Measurements from ENCODE around the gene ANKRD13A.

DNA sequence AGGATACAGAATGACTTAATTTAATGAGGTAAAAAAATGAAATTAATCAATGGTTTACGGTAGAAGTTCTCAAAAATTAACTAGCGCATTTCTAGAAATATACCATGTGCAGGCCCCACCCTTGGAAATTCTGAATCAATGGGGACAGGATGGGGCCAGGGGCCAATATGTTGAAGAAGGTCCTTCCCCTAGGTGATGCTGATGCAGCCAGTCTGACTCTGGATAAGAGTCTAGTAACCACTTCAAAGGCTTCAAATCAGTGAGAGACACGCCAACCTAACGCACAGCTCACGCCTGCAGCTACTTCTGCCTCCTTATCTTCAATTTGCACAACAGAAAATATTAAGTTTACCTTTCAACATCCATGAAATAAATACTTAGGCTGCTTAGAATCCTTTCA, 17.9 kb upstream of the ANKRD13A start:
- TF ChIP-seq, protein P1, sequence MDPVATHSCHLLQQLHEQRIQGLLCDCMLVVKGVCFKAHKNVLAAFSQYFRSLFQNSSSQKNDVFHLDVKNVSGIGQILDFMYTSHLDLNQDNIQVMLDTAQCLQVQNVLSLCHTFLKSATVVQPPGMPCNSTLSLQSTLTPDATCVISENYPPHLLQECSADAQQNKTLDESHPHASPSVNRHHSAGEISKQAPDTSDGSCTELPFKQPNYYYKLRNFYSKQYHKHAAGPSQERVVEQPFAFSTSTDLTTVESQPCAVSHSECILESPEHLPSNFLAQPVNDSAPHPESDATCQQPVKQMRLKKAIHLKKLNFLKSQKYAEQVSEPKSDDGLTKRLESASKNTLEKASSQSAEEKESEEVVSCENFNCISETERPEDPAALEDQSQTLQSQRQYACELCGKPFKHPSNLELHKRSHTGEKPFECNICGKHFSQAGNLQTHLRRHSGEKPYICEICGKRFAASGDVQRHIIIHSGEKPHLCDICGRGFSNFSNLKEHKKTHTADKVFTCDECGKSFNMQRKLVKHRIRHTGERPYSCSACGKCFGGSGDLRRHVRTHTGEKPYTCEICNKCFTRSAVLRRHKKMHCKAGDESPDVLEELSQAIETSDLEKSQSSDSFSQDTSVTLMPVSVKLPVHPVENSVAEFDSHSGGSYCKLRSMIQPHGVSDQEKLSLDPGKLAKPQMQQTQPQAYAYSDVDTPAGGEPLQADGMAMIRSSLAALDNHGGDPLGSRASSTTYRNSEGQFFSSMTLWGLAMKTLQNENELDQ (CRISPR knock-in tag; IDR thresholded peaks at IDR 0.05; ENCODE audit: borderline replicate concordance) = no peak
- no peak for TF ChIP-seq ZKSCAN8 (CRISPR knock-in tag; IDR thresholded peaks at IDR 0.05; ENCODE audit: borderline replicate concordance)
- TF ChIP-seq ZNF737 (CRISPR knock-in tag; IDR thresholded peaks at IDR 0.05; ENCODE audit: borderline replicate concordance) = no peak
- TF ChIP-seq, protein P2, sequence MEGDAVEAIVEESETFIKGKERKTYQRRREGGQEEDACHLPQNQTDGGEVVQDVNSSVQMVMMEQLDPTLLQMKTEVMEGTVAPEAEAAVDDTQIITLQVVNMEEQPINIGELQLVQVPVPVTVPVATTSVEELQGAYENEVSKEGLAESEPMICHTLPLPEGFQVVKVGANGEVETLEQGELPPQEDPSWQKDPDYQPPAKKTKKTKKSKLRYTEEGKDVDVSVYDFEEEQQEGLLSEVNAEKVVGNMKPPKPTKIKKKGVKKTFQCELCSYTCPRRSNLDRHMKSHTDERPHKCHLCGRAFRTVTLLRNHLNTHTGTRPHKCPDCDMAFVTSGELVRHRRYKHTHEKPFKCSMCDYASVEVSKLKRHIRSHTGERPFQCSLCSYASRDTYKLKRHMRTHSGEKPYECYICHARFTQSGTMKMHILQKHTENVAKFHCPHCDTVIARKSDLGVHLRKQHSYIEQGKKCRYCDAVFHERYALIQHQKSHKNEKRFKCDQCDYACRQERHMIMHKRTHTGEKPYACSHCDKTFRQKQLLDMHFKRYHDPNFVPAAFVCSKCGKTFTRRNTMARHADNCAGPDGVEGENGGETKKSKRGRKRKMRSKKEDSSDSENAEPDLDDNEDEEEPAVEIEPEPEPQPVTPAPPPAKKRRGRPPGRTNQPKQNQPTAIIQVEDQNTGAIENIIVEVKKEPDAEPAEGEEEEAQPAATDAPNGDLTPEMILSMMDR (CRISPR knock-in tag; IDR thresholded peaks at IDR 0.05) = no peak
- no peak for TF ChIP-seq HOXA9 (CRISPR knock-in tag; IDR thresholded peaks at IDR 0.05; ENCODE audit: borderline replicate concordance)
- TF ChIP-seq, protein P3, sequence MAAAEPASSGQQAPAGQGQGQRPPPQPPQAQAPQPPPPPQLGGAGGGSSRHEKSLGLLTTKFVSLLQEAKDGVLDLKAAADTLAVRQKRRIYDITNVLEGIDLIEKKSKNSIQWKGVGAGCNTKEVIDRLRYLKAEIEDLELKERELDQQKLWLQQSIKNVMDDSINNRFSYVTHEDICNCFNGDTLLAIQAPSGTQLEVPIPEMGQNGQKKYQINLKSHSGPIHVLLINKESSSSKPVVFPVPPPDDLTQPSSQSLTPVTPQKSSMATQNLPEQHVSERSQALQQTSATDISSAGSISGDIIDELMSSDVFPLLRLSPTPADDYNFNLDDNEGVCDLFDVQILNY (CRISPR knock-in tag; conservative IDR thresholded peaks at IDR 0.05) = no peak
- no peak for TF ChIP-seq NFIC (IDR thresholded peaks at IDR 0.05; ENCODE audit: low read length)
- TF ChIP-seq, protein P4, sequence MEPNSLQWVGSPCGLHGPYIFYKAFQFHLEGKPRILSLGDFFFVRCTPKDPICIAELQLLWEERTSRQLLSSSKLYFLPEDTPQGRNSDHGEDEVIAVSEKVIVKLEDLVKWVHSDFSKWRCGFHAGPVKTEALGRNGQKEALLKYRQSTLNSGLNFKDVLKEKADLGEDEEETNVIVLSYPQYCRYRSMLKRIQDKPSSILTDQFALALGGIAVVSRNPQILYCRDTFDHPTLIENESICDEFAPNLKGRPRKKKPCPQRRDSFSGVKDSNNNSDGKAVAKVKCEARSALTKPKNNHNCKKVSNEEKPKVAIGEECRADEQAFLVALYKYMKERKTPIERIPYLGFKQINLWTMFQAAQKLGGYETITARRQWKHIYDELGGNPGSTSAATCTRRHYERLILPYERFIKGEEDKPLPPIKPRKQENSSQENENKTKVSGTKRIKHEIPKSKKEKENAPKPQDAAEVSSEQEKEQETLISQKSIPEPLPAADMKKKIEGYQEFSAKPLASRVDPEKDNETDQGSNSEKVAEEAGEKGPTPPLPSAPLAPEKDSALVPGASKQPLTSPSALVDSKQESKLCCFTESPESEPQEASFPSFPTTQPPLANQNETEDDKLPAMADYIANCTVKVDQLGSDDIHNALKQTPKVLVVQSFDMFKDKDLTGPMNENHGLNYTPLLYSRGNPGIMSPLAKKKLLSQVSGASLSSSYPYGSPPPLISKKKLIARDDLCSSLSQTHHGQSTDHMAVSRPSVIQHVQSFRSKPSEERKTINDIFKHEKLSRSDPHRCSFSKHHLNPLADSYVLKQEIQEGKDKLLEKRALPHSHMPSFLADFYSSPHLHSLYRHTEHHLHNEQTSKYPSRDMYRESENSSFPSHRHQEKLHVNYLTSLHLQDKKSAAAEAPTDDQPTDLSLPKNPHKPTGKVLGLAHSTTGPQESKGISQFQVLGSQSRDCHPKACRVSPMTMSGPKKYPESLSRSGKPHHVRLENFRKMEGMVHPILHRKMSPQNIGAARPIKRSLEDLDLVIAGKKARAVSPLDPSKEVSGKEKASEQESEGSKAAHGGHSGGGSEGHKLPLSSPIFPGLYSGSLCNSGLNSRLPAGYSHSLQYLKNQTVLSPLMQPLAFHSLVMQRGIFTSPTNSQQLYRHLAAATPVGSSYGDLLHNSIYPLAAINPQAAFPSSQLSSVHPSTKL (CRISPR knock-in tag; IDR thresholded peaks at IDR 0.05) = no peak
- TF ChIP-seq, protein P5, sequence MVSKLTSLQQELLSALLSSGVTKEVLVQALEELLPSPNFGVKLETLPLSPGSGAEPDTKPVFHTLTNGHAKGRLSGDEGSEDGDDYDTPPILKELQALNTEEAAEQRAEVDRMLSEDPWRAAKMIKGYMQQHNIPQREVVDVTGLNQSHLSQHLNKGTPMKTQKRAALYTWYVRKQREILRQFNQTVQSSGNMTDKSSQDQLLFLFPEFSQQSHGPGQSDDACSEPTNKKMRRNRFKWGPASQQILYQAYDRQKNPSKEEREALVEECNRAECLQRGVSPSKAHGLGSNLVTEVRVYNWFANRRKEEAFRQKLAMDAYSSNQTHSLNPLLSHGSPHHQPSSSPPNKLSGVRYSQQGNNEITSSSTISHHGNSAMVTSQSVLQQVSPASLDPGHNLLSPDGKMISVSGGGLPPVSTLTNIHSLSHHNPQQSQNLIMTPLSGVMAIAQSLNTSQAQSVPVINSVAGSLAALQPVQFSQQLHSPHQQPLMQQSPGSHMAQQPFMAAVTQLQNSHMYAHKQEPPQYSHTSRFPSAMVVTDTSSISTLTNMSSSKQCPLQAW (CRISPR knock-in tag; IDR thresholded peaks at IDR 0.05) = no peak
- TF ChIP-seq ZNF7 (CRISPR knock-in tag; IDR thresholded peaks at IDR 0.05) = no peak
- TF ChIP-seq EP300 (IDR thresholded peaks at IDR 0.05; ENCODE audit: low read depth in 2 of 2, low read length in 2 of 2) = no peak
- TF ChIP-seq EP300 (CRISPR knock-in tag; IDR thresholded peaks at IDR 0.05; ENCODE audit: borderline replicate concordance) = no peak
- no peak for TF ChIP-seq MYC (CRISPR knock-in tag; IDR thresholded peaks at IDR 0.05; ENCODE audit: borderline replicate concordance)
- no peak for TF ChIP-seq JUN (CRISPR knock-in tag; IDR thresholded peaks at IDR 0.05)
- no peak for TF ChIP-seq ZNF83 (CRISPR knock-in tag; IDR thresholded peaks at IDR 0.05; ENCODE audit: borderline replicate concordance)

Measured in HepG2 (cell line).